Measurements from ENCODE around the gene LZTFL1.

LZTFL1 gene

DNA sequence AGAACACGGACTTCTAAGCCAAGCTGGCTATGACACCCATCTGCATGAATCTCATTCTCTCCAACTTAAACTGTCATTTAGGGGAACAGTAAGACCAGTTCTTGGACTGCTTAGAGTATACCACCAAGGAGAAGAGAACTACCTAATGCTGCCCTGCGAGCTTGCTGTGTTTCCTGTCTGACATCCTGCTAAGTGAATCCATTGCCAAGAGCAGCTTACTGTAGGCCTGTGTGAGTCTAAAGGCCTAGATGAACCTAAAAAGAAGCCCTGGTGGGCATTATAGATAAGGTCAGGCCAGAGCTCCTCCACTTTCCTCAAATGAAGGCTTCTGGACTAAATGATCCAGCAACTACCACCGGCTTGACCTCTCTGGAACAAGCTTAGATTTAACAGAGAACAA lies 15.0 kb downstream of the LZTFL1 start:
- H3K27me3 ChIP-seq (ENCODE audit: control insufficient read depth, insufficient read depth, low read length) = no peaks in the 10 kb centered on the region

DNA sequence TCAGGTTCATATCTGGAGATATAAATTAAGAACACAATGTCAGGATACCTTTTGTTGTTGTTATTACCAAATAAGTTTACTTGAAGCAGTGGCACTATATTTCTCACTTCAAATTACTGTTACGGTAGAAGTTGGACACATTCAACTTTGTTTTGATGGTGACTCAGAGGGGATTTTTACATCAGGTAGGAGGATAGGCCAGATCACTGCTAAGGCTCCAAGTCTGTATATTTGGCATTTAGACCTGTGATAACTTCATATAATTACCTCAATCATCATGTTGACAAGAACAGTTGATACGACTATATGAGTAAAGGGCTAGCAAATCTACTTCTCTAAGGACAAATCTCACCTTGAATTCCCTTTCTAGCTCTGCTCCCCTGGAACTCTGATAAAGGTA lies 15.6 kb downstream of the LZTFL1 start:
- no peaks in the 10 kb centered on the region for H3K27me3 ChIP-seq (ENCODE audit: control insufficient read depth, insufficient read depth, low read length)
- no peak overlapping the region for H3K4me3 ChIP-seq (ENCODE audit: low read length)
- H3K9me3 ChIP-seq (ENCODE audit: control insufficient read depth, low read length) = no peaks in the 10 kb centered on the region
- H3K4me1 ChIP-seq (ENCODE audit: control insufficient read depth, insufficient read depth, low read length) = no peaks in the 10 kb centered on the region
- no peaks in the 10 kb centered on the region for H3K36me3 ChIP-seq (ENCODE audit: control insufficient read depth, insufficient read depth, low read length)
- H3K9ac ChIP-seq (ENCODE audit: low read length) = no peak overlapping the region

More for the DNA sequence above, 15.0 kb downstream of the LZTFL1 start:
- Histone ChIP-seq H3K9ac (ENCODE audit: low read length) (no peak overlapping the region), H3K9me3 (ENCODE audit: control insufficient read depth, low read length) (no peaks in the 10 kb centered on the region), H3K4me3 (ENCODE audit: low read length) (no peak overlapping the region), H3K4me1 (ENCODE audit: control insufficient read depth, insufficient read depth, low read length) (no peaks in the 10 kb centered on the region), H3K36me3 (ENCODE audit: control insufficient read depth, insufficient read depth, low read length) (no peaks in the 10 kb centered on the region)

DNA sequence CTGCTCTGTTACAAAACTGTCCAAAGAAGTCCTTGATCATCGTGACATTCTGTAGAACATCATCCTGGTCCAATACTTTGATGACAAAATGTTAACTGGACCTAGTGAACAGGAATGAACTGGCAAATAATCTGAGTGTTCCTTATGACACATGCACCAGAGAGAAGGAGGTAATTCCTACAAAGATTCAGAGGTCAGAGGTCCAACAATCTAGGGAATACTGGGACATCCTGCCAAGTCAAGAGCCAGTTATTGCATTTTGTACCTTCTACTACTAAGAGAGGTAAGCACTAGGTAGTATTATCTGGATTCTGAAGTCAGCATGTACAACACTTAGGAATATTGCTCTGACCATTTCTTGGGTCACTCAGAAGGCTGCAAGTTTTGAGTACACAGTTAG lies 20.8 kb downstream of the LZTFL1 start:
- no peaks in the 10 kb centered on the region for H3K9me3 ChIP-seq (ENCODE audit: control insufficient read depth, low read length)
- H3K27me3 ChIP-seq (ENCODE audit: control insufficient read depth, insufficient read depth, low read length) = no peaks in the 10 kb centered on the region
- H3K36me3 ChIP-seq (ENCODE audit: control insufficient read depth, insufficient read depth, low read length) = no peaks in the 10 kb centered on the region
- peaks cover 20% of the 10 kb centered on the region for H3K4me1 ChIP-seq (ENCODE audit: control insufficient read depth, insufficient read depth, low read length)
- no peak overlapping the region for H3K9ac ChIP-seq (ENCODE audit: low read length)
- no peak overlapping the region for H3K4me3 ChIP-seq (ENCODE audit: low read length)

DNA sequence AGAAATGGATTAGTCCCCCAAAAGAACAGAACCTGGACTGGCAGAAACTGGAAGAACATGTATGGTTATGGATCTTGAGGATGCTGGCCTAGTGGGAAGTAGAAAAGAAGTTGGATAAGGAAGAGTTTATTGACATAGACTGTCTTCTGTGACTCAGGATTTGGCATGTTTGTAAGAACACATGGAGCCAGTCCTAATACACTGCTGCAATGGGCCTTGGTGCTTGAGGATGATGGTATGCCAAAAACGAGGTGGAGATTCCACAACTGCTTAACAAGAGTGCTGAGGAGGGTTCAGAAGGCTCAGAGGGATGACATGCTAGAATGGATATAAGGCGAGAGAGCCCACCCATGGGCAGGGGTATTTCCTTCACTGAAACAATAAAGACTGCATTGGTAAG lies 22.4 kb downstream of the LZTFL1 start:
- no peak overlapping the region for H3K4me3 ChIP-seq (ENCODE audit: low read length)
- H3K27me3 ChIP-seq (ENCODE audit: control insufficient read depth, insufficient read depth, low read length) = no peaks in the 10 kb centered on the region
- no peaks in the 10 kb centered on the region for H3K36me3 ChIP-seq (ENCODE audit: control insufficient read depth, insufficient read depth, low read length)
- H3K4me1 ChIP-seq (ENCODE audit: control insufficient read depth, insufficient read depth, low read length) = peaks cover 23% of the 10 kb centered on the region
- H3K9me3 ChIP-seq (ENCODE audit: control insufficient read depth, low read length) = no peaks in the 10 kb centered on the region
- H3K9ac ChIP-seq (ENCODE audit: low read length) = no peak overlapping the region

DNA sequence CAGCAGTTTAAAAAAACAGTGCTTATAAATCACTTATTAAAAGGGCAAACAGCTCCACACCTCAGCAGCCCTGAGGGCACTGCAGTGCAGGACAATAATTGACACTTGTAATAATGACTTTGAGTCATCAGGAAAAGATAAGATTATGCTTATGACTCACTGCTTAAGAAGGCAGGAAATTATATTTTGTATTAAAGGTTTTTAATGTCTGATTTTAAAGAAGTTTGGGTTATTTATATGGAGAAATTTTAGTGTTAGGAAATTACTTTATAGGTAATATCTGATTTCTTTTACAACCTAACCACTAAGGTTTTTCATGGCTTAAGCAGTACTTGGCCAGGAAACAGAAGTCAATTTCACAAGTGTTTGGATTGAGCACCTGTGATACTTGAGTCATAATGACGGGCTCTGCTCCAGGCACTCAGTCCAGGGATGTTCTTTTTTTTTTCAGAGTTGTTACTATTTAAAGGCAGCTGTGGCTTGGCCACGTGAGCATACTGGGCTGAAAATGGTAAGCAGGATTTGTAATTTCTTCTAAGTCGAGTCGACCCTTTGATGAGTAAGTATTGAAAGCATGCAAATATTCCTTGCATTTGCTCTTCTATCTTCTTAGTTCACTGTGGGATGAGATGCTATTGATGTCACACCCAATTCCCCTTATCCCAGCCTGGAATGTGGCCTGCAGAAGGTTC lies 23.9 kb downstream of the LZTFL1 start:
- no peaks in the 10 kb centered on the region for H3K36me3 ChIP-seq (ENCODE audit: control insufficient read depth, insufficient read depth, low read length)
- H3K4me3 ChIP-seq (ENCODE audit: low read length) = no peak overlapping the region
- H3K27me3 ChIP-seq (ENCODE audit: control insufficient read depth, insufficient read depth, low read length) = no peaks in the 10 kb centered on the region
- peaks cover 23% of the 10 kb centered on the region for H3K4me1 ChIP-seq (ENCODE audit: control insufficient read depth, insufficient read depth, low read length)
- H3K9me3 ChIP-seq (ENCODE audit: control insufficient read depth, low read length) = no peaks in the 10 kb centered on the region
- H3K9ac ChIP-seq (ENCODE audit: low read length) = no peak overlapping the region

DNA sequence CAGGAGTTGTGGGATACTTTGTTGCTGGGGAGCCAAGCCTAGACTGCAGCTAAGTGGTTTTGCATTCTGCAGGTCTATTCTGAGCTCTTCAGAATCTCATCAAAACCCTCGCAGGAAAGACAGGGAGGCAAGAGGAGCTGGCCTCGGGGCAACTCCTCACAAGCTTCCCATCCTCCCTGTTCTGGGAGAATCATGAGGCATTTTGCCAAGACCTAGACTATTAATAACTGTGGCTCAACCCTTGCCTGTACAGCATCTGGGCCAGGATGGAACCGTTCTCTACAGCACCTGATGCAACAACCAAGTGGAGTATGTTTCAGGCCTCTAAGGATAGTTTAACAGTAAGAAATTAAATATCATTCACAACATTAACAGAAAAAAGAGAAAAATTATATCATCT lies 25.4 kb downstream of the LZTFL1 start:
- no peaks in the 10 kb centered on the region for H3K9me3 ChIP-seq (ENCODE audit: control insufficient read depth, low read length)
- H3K4me3 ChIP-seq (ENCODE audit: low read length) = no peak overlapping the region
- H3K9ac ChIP-seq (ENCODE audit: low read length) = no peak overlapping the region
- H3K4me1 ChIP-seq (ENCODE audit: control insufficient read depth, insufficient read depth, low read length) = peaks cover 23% of the 10 kb centered on the region
- no peaks in the 10 kb centered on the region for H3K27me3 ChIP-seq (ENCODE audit: control insufficient read depth, insufficient read depth, low read length)
- no peaks in the 10 kb centered on the region for H3K36me3 ChIP-seq (ENCODE audit: control insufficient read depth, insufficient read depth, low read length)

DNA sequence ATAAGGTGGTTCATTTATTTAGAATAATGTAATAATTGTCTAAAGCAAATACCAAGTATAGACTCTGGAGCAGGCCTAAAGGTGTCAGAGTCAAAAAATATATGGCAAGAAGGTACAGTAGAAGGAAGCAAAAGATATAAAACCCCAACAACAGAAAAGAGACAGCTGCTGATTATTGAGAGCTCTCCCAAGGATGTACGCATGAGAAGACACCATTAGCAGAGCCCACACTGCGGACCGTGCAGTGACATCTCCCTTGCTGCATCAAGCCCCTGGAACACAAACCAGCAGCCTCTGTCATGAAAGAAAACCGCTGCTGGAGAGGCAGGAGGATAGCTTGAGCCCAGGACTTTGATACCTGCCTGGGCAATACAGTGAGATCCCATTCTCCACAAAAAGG lies 27.6 kb downstream of the LZTFL1 start:
- H3K27me3 ChIP-seq (ENCODE audit: control insufficient read depth, insufficient read depth, low read length) = no peaks in the 10 kb centered on the region
- no peak overlapping the region for H3K4me3 ChIP-seq (ENCODE audit: low read length)
- H3K4me1 ChIP-seq (ENCODE audit: control insufficient read depth, insufficient read depth, low read length) = peaks cover 22% of the 10 kb centered on the region
- no peaks in the 10 kb centered on the region for H3K36me3 ChIP-seq (ENCODE audit: control insufficient read depth, insufficient read depth, low read length)
- no peak overlapping the region for H3K9ac ChIP-seq (ENCODE audit: low read length)
- no peaks in the 10 kb centered on the region for H3K9me3 ChIP-seq (ENCODE audit: control insufficient read depth, low read length)

DNA sequence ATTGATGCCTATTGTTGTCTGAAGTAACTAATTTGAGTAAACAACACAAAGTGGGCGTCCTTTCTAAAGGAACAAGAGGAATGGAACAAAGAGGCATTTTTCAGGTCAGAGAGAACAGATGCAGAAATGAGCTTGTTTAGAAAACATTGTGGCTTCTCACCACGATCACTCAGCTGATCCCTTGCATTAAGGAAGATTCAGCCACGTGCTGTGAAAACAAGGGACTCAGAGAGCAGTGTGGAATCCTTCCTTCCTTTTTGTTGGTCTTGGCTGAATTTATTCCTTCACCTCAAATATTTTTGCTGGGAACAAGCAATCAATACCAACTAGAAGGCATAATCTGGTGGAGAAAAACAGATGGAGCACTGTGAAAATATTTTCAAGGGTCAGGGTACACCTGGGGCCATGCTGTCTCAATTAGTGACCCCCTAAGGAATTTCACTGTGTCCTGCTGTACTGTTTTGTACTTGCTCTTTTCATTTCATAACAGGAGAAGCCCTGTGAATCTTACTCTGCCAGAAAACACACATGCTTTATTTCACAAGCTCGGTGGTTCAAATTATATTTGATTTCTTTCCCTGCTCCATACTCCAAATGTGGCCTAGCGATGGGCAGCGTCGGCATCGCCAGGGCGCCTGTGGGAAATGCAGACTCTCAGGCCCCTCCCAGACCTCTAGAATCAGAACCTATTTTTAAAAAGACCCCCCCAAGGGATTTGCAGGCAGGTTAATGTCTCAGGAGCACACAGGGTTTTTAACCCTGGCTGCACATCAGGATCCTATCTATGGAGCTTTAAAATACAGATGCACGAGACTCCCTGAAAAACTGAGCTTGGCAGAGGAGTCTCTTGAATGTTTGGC lies 34.0 kb downstream of the LZTFL1 start:
- H3K36me3 ChIP-seq (ENCODE audit: control insufficient read depth, insufficient read depth, low read length) = no peaks in the 10 kb centered on the region
- H3K9ac ChIP-seq (ENCODE audit: low read length) = no peak overlapping the region
- H3K4me1 ChIP-seq (ENCODE audit: control insufficient read depth, insufficient read depth, low read length) = no peaks in the 10 kb centered on the region
- H3K4me3 ChIP-seq (ENCODE audit: low read length) = no peak overlapping the region
- no peaks in the 10 kb centered on the region for H3K27me3 ChIP-seq (ENCODE audit: control insufficient read depth, insufficient read depth, low read length)
- H3K9me3 ChIP-seq (ENCODE audit: control insufficient read depth, low read length) = no peaks in the 10 kb centered on the region

DNA sequence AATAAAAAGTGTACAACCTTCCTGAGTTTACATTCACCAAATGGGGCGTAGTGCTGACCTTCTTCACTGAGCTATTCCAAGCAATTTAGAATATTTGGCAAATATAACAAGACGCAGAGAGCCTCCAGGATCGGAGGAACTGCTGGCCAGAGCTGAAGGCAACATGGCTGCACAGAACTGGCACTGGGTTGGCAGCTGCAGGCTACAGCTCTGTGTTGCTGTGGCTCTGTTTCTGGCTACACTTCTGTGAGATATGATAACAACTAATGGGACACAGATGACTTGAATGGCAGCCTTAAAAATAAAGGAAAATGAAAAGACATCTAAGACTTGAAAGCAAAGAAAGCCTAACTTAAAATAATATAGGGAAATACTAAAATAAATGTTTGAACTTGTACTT lies 34.8 kb downstream of the LZTFL1 start:
- Histone ChIP-seq H3K4me1 (ENCODE audit: control insufficient read depth, insufficient read depth, low read length) (no peaks in the 10 kb centered on the region), H3K9ac (ENCODE audit: low read length) (no peak overlapping the region), H3K36me3 (ENCODE audit: control insufficient read depth, insufficient read depth, low read length) (no peaks in the 10 kb centered on the region), H3K4me3 (ENCODE audit: low read length) (no peak overlapping the region), H3K9me3 (ENCODE audit: control insufficient read depth, low read length) (no peaks in the 10 kb centered on the region), H3K27me3 (ENCODE audit: control insufficient read depth, insufficient read depth, low read length) (no peaks in the 10 kb centered on the region)

DNA sequence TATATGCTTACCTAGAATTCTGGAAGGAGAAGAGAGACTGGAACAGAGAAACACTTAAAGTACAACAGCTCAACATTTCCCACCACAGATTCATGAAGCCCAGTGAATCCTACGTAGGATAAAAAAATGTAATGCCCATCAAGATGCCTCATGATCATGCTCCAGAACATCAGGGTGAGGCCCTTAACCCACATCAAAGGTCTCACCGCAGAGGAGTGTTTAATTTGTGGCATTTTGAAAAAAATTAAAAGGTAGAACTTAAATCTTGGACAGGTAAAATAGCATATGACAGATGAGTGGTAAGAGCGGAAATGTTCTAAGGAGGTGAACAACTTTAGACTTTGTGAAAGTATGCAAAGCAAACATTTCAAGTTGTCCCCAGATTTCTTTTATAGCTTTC lies 35.8 kb downstream of the LZTFL1 start:
- H3K27me3 ChIP-seq (ENCODE audit: control insufficient read depth, insufficient read depth, low read length) = no peaks in the 10 kb centered on the region
- no peaks in the 10 kb centered on the region for H3K36me3 ChIP-seq (ENCODE audit: control insufficient read depth, insufficient read depth, low read length)
- no peak overlapping the region for H3K4me3 ChIP-seq (ENCODE audit: low read length)
- no peaks in the 10 kb centered on the region for H3K4me1 ChIP-seq (ENCODE audit: control insufficient read depth, insufficient read depth, low read length)
- H3K9me3 ChIP-seq (ENCODE audit: control insufficient read depth, low read length) = no peaks in the 10 kb centered on the region
- no peak overlapping the region for H3K9ac ChIP-seq (ENCODE audit: low read length)

DNA sequence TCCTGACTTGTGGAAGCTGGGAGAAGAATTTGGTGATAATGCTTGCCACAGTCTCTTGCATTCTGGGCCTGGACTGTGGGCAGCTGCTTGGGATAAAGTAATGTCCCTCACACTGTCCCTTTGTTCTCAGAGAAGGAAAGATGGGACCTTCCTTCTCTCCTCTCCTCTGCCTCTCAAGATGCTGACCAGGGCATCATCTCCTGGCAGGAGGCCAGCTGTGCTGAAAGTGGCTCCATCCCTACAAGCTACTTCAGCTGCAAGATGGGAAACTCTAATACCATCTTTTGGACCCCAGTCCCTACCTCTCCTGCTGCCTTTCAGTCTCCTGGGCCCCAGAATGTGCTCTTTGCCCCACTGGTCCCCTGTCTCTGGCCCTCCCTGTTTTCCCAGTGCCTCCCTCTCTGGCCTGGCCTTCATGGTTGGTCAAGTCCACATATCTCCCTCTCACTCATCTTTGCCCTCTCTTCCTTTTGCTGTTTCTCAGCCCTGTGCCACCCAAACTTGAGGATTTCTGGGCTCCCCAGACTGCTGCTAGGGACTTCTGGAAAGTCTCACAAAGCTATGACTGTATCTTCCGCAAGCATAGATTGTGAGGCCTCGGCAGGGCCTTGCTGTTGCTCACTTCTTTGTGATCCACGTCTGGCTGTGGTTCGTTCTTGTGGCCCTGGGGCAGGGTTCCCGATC lies 38.5 kb downstream of the LZTFL1 start:
- H3K9ac ChIP-seq (ENCODE audit: low read length) = no peak overlapping the region
- H3K4me3 ChIP-seq (ENCODE audit: low read length) = no peak overlapping the region
- no peaks in the 10 kb centered on the region for H3K36me3 ChIP-seq (ENCODE audit: control insufficient read depth, insufficient read depth, low read length)
- no peaks in the 10 kb centered on the region for H3K9me3 ChIP-seq (ENCODE audit: control insufficient read depth, low read length)
- no peaks in the 10 kb centered on the region for H3K27me3 ChIP-seq (ENCODE audit: control insufficient read depth, insufficient read depth, low read length)
- peaks cover 6% of the 10 kb centered on the region for H3K4me1 ChIP-seq (ENCODE audit: control insufficient read depth, insufficient read depth, low read length)

DNA sequence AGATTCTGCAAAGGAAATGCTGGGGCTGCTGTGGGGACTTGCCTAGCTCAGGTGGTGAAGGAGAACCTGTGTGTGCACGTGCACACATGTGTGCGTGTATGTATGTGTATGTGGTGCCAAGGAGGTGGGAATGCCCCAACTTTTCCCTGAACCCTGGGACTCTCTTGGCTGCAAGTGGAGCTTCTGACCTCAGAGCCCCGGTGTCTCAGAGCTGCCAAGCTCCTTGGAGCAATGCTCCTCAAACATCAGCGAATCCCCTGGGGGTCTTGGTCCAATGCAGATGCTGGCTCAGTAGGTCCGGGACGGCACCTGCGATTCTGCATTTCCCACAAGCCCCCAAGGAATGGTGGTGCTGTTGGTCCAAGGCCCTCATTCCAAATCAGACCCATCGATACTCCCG lies 39.8 kb downstream of the LZTFL1 start:
- no peak overlapping the region for H3K9ac ChIP-seq (ENCODE audit: low read length)
- no peak overlapping the region for H3K4me3 ChIP-seq (ENCODE audit: low read length)
- peaks cover 2% of the 10 kb centered on the region for H3K27me3 ChIP-seq (ENCODE audit: control insufficient read depth, insufficient read depth, low read length)
- H3K9me3 ChIP-seq (ENCODE audit: control insufficient read depth, low read length) = no peaks in the 10 kb centered on the region
- H3K4me1 ChIP-seq (ENCODE audit: control insufficient read depth, insufficient read depth, low read length) = peaks cover 6% of the 10 kb centered on the region
- H3K36me3 ChIP-seq (ENCODE audit: control insufficient read depth, insufficient read depth, low read length) = no peaks in the 10 kb centered on the region
